ENCODE results near the gene BCL7C. TPM values are rescaled to one million over a fixed set of nuclear protein-coding genes. Genes with fewer than 3 reads are reported as not detected.
A peak's percentile ranks its signal among the peaks of the same experiment; 100 is the strongest.

BCL7C gene
- total and polyA plus RNA-seq, 12 donors, result 7.7 to 88.3 (median 33.9) TPM

- whole genome bisulfite sequencing, 4 donors, result 68 to 74% (median 70%) methylated on average over 10 of the region's 10 CpGs
- Histone ChIP-seq H3K9me3 (replicated peaks in 1 of 3) (no peaks in the 10 kb centered on the region), H3K36me3 (replicated peaks in 1 of 2) (peaks cover 0 to 15% of the 10 kb centered on the region in 2 donors), H3K4me3 (no peak overlapping the region), H3K4me1 (replicated peaks in 1 of 2) (peaks cover 7 to 13% of the 10 kb centered on the region in 2 donors), H3K27me3 (no peaks in the 10 kb centered on the region), H3K27ac (no peak overlapping the region)
- no peak for TF ChIP-seq CTCF (IDR thresholded peaks at IDR 0.05)
- TF ChIP-seq POLR2A (IDR thresholded peaks at IDR 0.05), result no peak
- intact Hi-C loops (cut with DNase I), result loop anchor here in 1 of 2 donors (10.0 kb wide), 1 partner anchor 59 kb away; the partner anchor contains the start of gene HSD3B7
- DNase-seq, result no peak
These were observed 32.3 kb upstream of the BCL7C start for GRCh38 chr16:30925995-30926811.

- DNase-seq, result no peak
- H3K4me1 ChIP-seq (replicated peaks in 1 of 2), result peaks cover 7 to 13% of the 10 kb centered on the region in 2 donors
- no peak overlapping the region for H3K27ac ChIP-seq
- no peak for TF ChIP-seq CTCF (IDR thresholded peaks at IDR 0.05)
- no peak for TF ChIP-seq POLR2A (IDR thresholded peaks at IDR 0.05)
- H3K4me3 ChIP-seq, result no peak overlapping the region
- H3K9me3 ChIP-seq (replicated peaks in 1 of 3), result no peaks in the 10 kb centered on the region
- H3K36me3 ChIP-seq (replicated peaks in 1 of 2), result peaks cover 0 to 9% of the 10 kb centered on the region in 2 donors
- WGBS, 4 donors, result 92 to 95% (median 94%) methylated on average over 12 to 26 of the region's 26 CpGs
- H3K27me3 ChIP-seq, result no peaks in the 10 kb centered on the region
- intact Hi-C loops (cut with DNase I), result loop anchor here in 1 of 2 donors (10.0 kb wide), 1 partner anchor 59 kb away; the partner anchor contains the start of gene HSD3B7
These were observed 31.7 kb upstream of the BCL7C start for GRCh38 chr16:30925632-30925987.

GRCh38 chr16:30924913-30925631 is 31.2 kb upstream of the BCL7C start:
- intact Hi-C loops (cut with DNase I), result loop anchor here in 1 of 2 donors (10.0 kb wide), 1 partner anchor 60 kb away; the partner anchor contains the start of gene HSD3B7
- H3K27me3 ChIP-seq, result no peaks in the 10 kb centered on the region
- WGBS, 4 donors, result 64 to 81% (median 72%) methylated on average over 9 to 11 of the region's 11 CpGs
- no peak for TF ChIP-seq POLR2A (IDR thresholded peaks at IDR 0.05)
- peak overlapping the region in 2 of 5 donors; percentile 76 to 95 for H3K27ac ChIP-seq
- peak in 1 of 7 donors; percentile 44 for DNase-seq
- peak overlapping the region in 1 of 4 donors; percentile 92 for H3K4me3 ChIP-seq
- H3K36me3 ChIP-seq (replicated peaks in 1 of 2), result peaks cover 0 to 3% of the 10 kb centered on the region in 2 donors
- peaks cover 7 to 13% of the 10 kb centered on the region in 2 donors for H3K4me1 ChIP-seq (replicated peaks in 1 of 2)
- H3K9me3 ChIP-seq (replicated peaks in 1 of 3), result no peaks in the 10 kb centered on the region

GRCh38 chr16:30924076-30924912 is 30.4 kb upstream of the BCL7C start:
- Histone ChIP-seq H3K27me3 (no peaks in the 10 kb centered on the region), H3K4me1 (replicated peaks in 1 of 2) (peaks cover 7 to 13% of the 10 kb centered on the region in 2 donors), H3K27ac (peak overlapping the region in 3 of 5 donors; percentile 51 to 95 (median 76)), H3K36me3 (replicated peaks in 1 of 2) (no peaks in the 10 kb centered on the region), H3K4me3 (peak overlapping the region in 2 of 4 donors; percentile 87 to 92), H3K9me3 (replicated peaks in 1 of 3) (no peaks in the 10 kb centered on the region)
- intact Hi-C loops (cut with DNase I), result loop anchor here in 1 of 2 donors (10.0 kb wide), 1 partner anchor 61 kb away; the partner anchor contains the start of gene HSD3B7
- 4 to 15% (median 7%) methylated on average over 10 to 53 of the region's 53 CpGs for WGBS, 4 donors
- TF ChIP-seq POLR2A (IDR thresholded peaks at IDR 0.05) (no peak), CTCF (IDR thresholded peaks at IDR 0.05) (no peak)
- peak in 2 of 7 donors; percentile 43 to 54 for DNase-seq

All from adrenal gland (tissue), 12 donors.